ENCODE data around the gene TJP3.

The TJP3 gene

GRCh38 chr19:3690551-3691371, 17.4 kb upstream of the TJP3 start:
- no peak for DNase-seq (ENCODE audit: low spot score)

- no peak for DNase-seq (ENCODE audit: low spot score)
Observed at GRCh38 chr19:3691372-3691716, 16.8 kb upstream of the TJP3 start.

- no peak for DNase-seq (ENCODE audit: low spot score)
Observed at GRCh38 chr19:3691726-3692125, 16.5 kb upstream of the TJP3 start.

- DNase-seq (ENCODE audit: low spot score): no peak
Observed at GRCh38 chr19:3692141-3693024, 15.8 kb upstream of the TJP3 start.

GRCh38 chr19:3693025-3693925, 14.9 kb upstream of the TJP3 start:
- DNase-seq (ENCODE audit: low spot score): no peak

DNA sequence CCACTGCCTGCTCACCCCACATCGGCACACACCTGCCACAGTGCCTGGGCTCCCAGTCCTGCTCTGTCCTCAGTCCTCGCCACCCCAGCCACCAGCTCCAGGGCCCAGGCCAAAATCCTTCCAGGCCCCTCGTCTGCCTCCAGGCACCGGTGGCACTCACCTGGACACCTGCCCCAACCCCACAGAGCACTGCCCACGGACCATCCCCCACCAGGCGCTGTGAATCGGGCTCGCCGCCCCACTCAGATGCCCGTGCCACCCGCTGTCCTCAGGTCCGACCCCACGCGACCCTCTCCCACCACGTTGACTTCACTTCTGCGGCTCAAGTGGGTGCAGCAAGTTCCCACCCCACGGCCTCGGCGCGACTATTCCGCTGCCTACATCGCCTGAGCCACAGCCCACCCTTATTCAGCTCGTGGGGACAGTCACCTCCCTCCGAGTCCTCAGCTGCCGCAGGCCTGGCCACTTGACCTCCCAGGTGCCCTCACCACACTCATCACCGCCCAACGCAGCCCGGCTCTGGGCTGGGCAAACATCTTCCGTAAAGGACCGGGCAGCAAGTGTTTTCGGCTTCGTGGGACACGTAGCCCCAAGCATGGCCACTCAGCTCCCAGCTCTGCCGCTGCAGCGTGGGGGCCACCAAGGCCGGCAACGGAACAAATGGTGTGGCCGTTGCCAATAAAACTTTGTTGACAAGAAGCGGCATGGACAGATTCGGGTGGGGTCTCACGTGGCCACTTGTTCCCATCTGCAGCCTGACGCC, 13.6 kb upstream of the TJP3 start:
- DNase-seq (ENCODE audit: low spot score): no peak

DNA sequence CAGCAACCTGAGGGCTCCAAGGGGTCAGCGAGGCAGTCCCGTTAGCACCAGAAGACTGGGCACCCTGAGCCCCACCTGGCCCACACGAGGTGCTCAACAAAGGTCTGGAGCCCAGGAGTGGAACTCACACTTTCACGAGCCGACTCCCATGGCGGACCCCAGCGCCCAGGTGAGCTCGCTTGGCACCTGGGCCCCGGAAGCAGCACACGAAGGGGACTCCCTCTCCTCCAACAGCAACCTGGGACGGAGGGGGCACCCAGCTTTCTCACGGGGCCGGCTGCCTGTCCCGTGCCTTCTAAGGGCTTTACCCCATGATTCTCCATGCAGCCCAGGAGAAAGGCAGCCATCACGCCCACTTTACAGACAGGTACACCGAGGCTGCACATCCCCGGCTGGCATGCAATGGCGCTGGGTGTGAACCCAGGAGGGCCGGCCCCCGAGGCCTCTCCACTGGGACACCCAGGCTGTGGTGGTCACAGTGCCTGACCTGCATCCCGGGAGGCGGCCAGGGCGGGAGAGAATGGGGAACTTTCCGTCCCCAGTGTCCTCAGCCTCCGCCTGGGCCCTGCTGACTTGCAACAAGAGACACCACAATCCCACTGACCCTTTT, 13.0 kb upstream of the TJP3 start:
- no peak for DNase-seq (ENCODE audit: low spot score)

DNA sequence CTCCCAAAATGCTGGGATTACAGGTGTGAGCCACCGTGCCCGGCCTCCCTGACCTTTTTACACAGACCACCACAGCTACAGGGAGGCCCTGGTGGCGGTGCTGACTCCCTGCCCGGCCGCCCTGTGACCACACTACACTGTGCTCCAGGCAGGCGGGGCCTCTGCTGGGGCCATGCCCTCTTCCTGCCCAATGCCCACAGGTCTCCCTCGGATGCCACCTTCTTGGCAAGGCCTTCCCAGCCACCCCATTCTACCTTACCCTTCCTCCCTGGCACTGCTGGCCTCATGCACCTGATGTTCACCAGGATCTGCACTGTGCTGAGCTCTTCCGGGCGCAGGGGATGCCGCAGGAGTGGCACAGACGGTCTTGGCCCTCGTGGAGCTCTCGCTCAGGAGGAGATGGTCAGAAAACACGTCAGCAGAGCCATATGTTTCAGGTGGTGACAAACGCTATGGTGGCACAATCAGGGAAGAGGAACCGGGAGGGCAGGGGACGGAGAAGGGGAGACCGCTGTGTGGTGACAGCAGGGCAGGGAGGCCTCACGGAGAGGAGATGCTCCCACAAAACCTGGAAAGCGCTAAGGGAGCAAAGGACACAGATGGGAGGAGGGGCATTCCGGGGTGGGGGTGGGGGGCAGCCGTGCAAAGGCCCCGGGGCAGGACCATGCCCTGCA, 12.1 kb upstream of the TJP3 start:
- no peak for DNase-seq (ENCODE audit: low spot score)

- no peak for DNase-seq (ENCODE audit: low spot score)
Observed at GRCh38 chr19:3696660-3696995, 11.6 kb upstream of the TJP3 start.

DNA sequence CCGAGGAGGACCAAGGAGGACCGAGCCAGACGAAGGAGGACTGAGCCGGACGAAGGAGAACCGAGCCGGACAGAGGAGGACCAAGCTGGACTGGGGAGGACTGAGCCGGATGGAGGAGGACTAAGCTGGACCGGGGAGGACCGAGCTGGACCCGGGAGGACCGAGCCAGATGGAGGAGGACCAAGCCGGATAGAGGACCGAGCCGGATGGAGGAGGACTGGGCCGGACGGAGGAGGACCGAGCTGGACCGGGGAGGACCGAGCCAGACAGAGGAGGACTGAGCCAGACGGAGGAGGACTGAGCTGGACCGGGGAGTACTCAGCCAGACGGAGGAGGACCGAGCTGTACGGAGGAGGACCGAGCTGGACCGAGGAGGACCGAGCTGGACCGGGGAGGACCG, 11.1 kb upstream of the TJP3 start:
- DNase-seq (ENCODE audit: low spot score): no peak

DNA sequence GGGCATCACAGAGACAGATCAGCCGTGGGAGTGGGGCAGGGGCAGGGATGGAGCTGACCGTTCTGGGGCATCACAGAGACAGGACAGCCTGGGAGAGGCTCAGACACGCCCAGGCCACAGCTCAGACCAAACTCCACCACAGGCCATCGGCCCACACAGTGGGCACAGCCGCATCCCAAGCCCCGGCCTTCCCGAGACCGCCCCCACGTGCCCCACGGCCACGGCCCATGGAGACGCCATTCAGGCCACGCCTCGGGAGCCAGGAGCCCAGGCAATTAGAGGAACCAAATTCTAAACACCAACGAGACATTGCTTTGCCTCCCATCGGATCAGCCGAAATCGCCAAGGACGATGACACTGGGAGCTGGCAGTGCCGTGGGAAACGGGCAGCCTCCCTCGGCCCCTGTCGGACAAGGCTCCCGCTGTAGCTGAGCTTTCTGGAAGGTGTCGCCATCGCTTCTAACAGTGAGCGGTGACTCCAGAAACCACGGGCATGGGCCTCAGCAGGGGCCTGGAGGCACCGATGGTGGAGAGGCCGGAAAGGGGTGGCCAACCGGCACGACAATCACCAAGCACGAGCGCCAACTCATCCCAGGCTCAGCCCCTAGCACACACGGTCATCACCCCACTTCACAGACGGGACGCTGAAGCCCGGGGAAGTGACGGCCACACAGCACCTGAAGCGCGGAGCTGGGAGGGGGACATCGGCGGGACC, 10.4 kb upstream of the TJP3 start:
- no peak for DNase-seq (ENCODE audit: low spot score)

DNA sequence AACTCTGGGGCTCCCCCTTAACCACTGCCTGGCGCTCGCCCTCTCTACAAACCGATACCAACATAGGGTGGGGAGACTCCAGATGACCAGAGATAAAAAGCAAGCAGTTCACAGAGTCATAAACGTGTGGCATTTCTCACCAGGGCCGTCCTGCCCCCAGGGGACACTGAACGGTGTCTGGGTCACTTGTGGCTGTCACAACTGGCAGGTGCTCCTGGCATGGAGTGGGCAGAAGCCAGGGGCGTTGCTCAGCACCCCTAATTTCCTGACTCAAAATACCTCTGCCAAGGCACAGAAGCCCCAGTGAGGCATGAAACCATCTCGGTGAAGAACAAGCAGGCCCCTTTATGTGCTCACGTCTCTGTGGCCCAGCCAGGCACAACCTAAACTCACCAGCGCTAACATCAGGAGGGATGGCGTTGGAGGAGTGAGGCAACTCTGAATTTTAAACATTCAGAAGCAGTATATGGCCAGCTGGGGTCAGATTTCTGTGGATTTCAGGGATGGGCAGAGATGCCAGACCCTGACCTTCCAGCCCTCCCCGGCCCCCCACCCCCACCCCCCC, 9.7 kb upstream of the TJP3 start:
- DNase-seq (ENCODE audit: low spot score): no peak

DNA sequence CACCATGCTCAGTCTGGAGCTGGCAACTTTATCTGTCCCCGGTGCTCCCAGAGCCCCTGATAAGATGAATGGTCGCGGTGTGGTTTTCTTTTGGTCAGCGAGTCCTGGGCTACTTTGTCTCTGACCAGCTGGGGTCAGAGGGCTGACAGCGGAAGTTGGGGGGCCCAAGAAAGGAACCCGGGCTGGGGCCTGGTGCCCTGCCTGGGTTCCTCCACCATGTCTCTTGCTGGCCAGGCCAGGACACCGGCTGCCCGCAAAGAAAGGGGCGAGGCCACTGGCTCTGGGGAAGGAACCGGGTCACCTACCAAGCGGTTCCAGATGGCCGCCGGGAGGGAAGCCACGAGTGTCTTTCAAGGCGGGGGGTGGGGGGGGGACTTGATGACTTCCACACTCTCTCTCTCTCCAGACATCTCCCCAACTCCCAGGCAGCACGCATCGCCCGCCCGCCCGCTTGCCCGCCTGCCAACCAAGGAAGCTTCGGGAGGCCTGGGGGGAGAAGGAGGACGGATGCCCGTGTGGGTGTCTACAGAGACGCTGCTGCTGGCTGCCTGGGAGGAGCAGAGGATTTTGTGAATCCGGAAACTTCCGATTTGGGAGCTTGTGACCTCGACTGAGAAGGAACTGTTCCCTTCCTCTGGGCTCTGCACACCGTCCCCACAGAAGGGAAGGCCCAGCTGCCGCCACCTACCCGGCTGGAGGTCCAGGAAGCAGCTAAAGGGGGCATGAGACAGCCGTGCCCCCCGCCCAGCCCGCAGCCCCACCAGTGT, 9.0 kb upstream of the TJP3 start:
- DNase-seq (ENCODE audit: low spot score): peak; percentile 47

GRCh38 chr19:3699741-3700241, 8.4 kb upstream of the TJP3 start:
- DNase-seq (ENCODE audit: low spot score): no peak

DNA sequence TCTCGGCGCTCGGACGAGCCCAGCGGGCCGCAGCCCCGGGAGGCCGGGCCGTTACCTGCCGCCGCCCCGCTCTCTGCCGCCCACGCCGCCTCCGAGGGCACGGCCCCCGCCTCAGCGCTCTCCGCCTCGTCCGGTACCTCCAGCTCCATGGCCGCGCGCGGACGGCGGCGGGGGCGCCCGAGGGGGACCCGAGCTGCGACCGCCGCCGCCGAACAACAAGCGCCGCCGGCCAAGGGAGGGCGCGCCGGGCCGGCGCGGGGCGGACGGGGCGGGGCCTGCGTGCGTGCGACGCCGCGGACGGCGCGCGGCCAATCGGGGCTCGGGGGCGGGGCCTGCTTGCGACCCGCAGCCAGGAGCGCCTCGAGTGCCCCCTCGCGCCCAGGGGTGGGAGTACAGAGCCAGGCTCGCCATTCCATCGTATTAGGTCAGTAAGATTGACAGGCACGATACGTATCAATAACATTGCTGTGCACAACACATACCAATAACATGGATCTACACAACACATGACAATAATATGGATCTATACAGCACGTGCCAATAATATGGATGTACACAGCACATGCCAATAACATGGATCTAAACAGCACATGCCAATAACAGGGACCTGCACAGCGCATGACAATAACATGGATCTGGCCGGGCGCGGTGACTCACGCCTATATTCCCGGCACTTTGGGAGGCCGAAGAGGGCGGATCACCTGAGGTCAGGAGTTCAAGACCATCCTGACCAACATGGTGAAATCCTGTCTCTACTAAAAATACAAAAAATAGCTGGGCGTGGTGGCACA, 7.7 kb upstream of the TJP3 start, which contains the start of gene PIP5K1C:
Gene PIP5K1C, minus strand, starts transcription at position 227 of the 791 bp plus-strand sequence. Its CDS starts 78 bp downstream, at position 149.
- DNase-seq (ENCODE audit: low spot score): peak; percentile 70

DNA sequence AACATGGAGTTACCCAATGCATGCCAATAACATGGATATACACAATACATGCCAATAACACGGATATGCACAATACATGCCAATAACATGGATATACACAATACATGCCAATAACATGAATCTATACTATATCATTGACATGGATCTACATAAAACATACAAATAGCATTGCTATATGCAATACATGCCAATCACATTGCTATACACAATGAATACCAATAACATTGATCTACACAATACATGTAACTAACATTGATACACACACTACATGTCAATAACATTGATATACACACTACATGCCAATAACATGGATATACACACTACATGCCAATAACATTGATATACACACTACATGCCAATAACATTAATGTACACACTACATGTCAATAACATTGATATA, 7.0 kb upstream of the TJP3 start:
- DNase-seq (ENCODE audit: low spot score): no peak

DNA sequence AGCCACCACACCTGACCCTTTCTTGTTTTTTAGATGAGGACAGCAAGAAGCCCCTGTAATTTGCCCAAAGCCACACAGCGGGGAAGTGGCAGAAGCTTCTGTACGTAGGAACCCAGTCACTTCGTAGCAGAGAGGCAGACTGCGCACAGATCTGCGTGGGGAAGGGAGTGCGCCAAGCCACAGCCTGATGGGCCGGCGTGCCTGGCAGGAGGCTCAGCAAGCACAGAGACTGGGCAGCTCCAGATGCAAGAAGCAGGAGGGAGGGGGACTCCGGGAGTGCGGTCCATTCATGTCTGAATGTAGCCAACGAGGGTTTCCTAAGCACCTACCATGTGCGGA, 347 bp upstream of the TJP3 start:
- DNase-seq (ENCODE audit: low spot score): no peak

Data from pons (tissue), 1 donor.